ENCODE data around the gene ODAD3. TPM values are rescaled to one million over a fixed set of nuclear protein-coding genes. Genes with fewer than 3 reads are reported as not detected.

Gene ODAD3
- polyA plus RNA-seq (2013, experiment 1 of 2) = 2.0 TPM
- 2.2 TPM for polyA plus RNA-seq (2013, experiment 2 of 2)

- 1% methylated on average over 42 to 53 of the region's 53 CpGs for WGBS, 2 experiments (ENCODE audit: insufficient coverage in 2 of 2)
- peak within 1 kb of the TSS; percentile 92 for H3K27ac ChIP-seq (ENCODE audit: low read depth, low read length, severe bottlenecking)
- H3K36me3 ChIP-seq (ENCODE audit: control insufficient read depth, insufficient read depth, low read length) = peaks cover 36% of the 10 kb centered on the region
- no peaks in the 10 kb centered on the region for H3K9me3 ChIP-seq (ENCODE audit: control insufficient read depth, low read length)
- peak within 1 kb of the TSS; percentile 92 for H3K4me3 ChIP-seq (ENCODE audit: extremely low read depth, insufficient read depth, low read length, poor library complexity, severe bottlenecking)
- H3K4me1 ChIP-seq (ENCODE audit: control insufficient read depth, insufficient read depth, low read length, poor library complexity, severe bottlenecking) = no peaks in the 10 kb centered on the region
Measured at GRCh38 chr19:11435057-11435832, at the start of gene ODAD3, which contains the start of gene PRKCSH. ODAD3 (minus strand) TSS chr19:11435121; CDS start chr19:11435016, 105 bp downstream. PRKCSH (plus strand) TSS chr19:11435635; CDS start chr19:11436118, 483 bp downstream.

- Histone ChIP-seq H3K4me1 (ENCODE audit: control insufficient read depth, insufficient read depth, low read length, poor library complexity, severe bottlenecking) (no peaks in the 10 kb centered on the region), H3K4me3 (ENCODE audit: extremely low read depth, insufficient read depth, low read length, poor library complexity, severe bottlenecking) (no peak overlapping the region), H3K9me3 (ENCODE audit: control insufficient read depth, low read length) (no peaks in the 10 kb centered on the region), H3K36me3 (ENCODE audit: control insufficient read depth, insufficient read depth, low read length) (peaks cover 3% of the 10 kb centered on the region), H3K27ac (ENCODE audit: low read depth, low read length, severe bottlenecking) (no peak overlapping the region)
- 94 to 96% methylated on average over 38 to 49 of the region's 57 CpGs for WGBS, 2 experiments (ENCODE audit: insufficient coverage in 2 of 2)
Measured at GRCh38 chr19:11483366-11484111, 48.6 kb upstream of the ODAD3 start.

GRCh38 chr19:11482384-11483050 is 47.6 kb upstream of the ODAD3 start:
- no peaks in the 10 kb centered on the region for H3K9me3 ChIP-seq (ENCODE audit: control insufficient read depth, low read length)
- no peak overlapping the region for H3K27ac ChIP-seq (ENCODE audit: low read depth, low read length, severe bottlenecking)
- 5 to 10% methylated on average over 25 to 47 of the region's 58 CpGs for WGBS, 2 experiments (ENCODE audit: insufficient coverage in 2 of 2)
- peak overlapping the region; percentile 33 for H3K4me3 ChIP-seq (ENCODE audit: extremely low read depth, insufficient read depth, low read length, poor library complexity, severe bottlenecking)
- H3K4me1 ChIP-seq (ENCODE audit: control insufficient read depth, insufficient read depth, low read length, poor library complexity, severe bottlenecking) = no peaks in the 10 kb centered on the region
- H3K36me3 ChIP-seq (ENCODE audit: control insufficient read depth, insufficient read depth, low read length) = peaks cover 3% of the 10 kb centered on the region

DNA sequence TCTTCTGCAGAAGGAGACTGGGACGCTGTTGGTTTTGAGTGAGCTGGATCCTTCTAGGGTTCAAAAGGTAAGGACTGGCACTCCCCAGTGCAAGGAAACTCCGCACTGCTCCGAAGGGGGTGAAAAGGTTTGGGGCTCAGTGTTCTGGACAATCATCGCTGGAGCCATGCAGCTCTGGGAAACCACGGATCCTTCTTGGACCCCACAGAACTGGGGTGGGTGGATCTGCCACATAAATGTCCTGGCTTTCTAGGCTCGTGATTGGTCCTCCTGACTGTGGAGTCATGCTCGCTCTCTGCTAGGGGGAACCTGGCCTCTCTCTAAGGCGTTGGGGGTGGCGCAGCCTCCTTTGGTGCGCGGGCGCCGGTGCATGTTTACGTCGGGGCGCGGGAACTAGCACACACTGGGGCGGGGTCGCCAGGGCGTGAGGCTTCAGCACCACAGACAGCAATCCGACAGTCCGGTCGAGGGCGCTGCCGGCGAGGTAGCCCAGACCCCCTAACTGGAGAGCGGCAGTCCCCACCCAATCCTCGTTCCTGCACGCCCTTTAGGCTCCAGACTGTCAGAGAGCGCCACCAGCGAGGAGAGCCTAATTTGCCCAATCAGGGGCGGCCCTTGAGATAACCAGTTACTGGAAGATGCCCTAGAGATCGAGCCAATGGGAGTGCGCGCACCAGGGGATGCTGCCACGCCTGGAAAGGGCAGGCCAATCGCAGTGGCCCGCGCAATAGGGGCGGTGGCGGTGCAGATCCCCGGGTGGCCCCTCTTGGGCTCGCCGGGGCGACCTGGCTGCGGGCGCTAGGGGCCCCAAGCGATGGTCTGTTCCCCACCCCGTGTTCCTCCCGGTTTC is 46.8 kb upstream of the ODAD3 start:
- Histone ChIP-seq H3K4me1 (ENCODE audit: control insufficient read depth, insufficient read depth, low read length, poor library complexity, severe bottlenecking) (no peaks in the 10 kb centered on the region), H3K36me3 (ENCODE audit: control insufficient read depth, insufficient read depth, low read length) (peaks cover 3% of the 10 kb centered on the region), H3K27ac (ENCODE audit: low read depth, low read length, severe bottlenecking) (no peak overlapping the region), H3K9me3 (ENCODE audit: control insufficient read depth, low read length) (no peaks in the 10 kb centered on the region), H3K4me3 (ENCODE audit: extremely low read depth, insufficient read depth, low read length, poor library complexity, severe bottlenecking) (peak overlapping the region; percentile 33)
- 12 to 20% methylated on average over 33 to 49 of the region's 50 CpGs for WGBS, 2 experiments (ENCODE audit: insufficient coverage in 2 of 2)

DNA sequence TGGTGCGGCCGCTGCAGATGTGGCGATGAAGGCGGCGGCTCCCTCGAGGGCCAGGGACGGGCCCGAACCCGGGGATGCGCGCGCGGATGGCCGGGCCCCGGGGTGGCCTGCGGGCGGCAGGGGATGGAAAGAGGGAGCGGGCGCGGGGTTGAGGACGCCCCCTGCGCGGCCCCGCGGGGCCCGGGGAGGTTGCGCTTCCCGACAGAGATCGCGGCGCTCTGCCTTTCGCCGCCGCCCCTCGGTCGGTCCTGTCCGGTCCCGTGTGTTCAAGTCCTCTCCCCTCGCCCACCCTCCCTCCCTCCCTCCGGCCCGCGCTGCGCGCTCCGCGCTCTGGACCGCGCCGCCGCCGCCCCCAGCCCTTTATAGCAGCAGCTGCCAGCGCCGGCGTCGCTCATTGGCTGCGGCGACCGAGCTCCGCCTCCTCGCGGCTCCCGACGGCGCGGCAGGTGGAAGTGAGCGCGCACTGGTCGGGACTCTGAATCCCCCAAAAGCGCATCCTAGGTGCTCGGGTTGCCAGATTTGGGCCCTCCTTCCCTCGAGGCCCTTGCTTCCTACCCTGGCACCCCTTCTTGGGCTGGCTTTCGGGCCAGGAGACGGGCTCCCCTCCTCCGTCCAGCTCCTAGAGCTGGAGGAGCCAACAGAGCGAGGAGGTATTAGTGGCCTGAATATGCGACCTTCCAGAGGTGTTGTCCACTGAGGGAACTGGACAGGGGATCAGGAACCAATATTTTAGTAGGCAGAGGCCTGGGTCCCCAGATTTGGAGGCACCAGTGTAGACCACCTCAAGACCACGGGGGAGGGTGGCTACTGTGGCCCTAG is 46.0 kb upstream of the ODAD3 start, which contains the start of gene ELAVL3:
ELAVL3 (minus strand) TSS at position 332 of the 819 bp plus-strand sequence. CDS start 438 bp downstream, outside the sequence.
- no peaks in the 10 kb centered on the region for H3K9me3 ChIP-seq (ENCODE audit: control insufficient read depth, low read length)
- no peak within 1 kb of the TSS for H3K4me3 ChIP-seq (ENCODE audit: extremely low read depth, insufficient read depth, low read length, poor library complexity, severe bottlenecking)
- no peak within 1 kb of the TSS for H3K27ac ChIP-seq (ENCODE audit: low read depth, low read length, severe bottlenecking)
- no peaks in the 10 kb centered on the region for H3K4me1 ChIP-seq (ENCODE audit: control insufficient read depth, insufficient read depth, low read length, poor library complexity, severe bottlenecking)
- 16 to 17% methylated on average over 39 to 53 of the region's 77 CpGs for WGBS, 2 experiments (ENCODE audit: insufficient coverage in 2 of 2)
- peaks cover 3% of the 10 kb centered on the region for H3K36me3 ChIP-seq (ENCODE audit: control insufficient read depth, insufficient read depth, low read length)

- Histone ChIP-seq H3K36me3 (ENCODE audit: control insufficient read depth, insufficient read depth, low read length) (peaks cover 3% of the 10 kb centered on the region), H3K27ac (ENCODE audit: low read depth, low read length, severe bottlenecking) (no peak overlapping the region), H3K9me3 (ENCODE audit: control insufficient read depth, low read length) (no peaks in the 10 kb centered on the region), H3K4me3 (ENCODE audit: extremely low read depth, insufficient read depth, low read length, poor library complexity, severe bottlenecking) (no peak overlapping the region), H3K4me1 (ENCODE audit: control insufficient read depth, insufficient read depth, low read length, poor library complexity, severe bottlenecking) (no peaks in the 10 kb centered on the region)
- 13 to 18% methylated on average over 55 to 69 of the region's 86 CpGs for WGBS, 2 experiments (ENCODE audit: insufficient coverage in 2 of 2)
Measured at GRCh38 chr19:11479898-11480714, 45.2 kb upstream of the ODAD3 start.

DNA sequence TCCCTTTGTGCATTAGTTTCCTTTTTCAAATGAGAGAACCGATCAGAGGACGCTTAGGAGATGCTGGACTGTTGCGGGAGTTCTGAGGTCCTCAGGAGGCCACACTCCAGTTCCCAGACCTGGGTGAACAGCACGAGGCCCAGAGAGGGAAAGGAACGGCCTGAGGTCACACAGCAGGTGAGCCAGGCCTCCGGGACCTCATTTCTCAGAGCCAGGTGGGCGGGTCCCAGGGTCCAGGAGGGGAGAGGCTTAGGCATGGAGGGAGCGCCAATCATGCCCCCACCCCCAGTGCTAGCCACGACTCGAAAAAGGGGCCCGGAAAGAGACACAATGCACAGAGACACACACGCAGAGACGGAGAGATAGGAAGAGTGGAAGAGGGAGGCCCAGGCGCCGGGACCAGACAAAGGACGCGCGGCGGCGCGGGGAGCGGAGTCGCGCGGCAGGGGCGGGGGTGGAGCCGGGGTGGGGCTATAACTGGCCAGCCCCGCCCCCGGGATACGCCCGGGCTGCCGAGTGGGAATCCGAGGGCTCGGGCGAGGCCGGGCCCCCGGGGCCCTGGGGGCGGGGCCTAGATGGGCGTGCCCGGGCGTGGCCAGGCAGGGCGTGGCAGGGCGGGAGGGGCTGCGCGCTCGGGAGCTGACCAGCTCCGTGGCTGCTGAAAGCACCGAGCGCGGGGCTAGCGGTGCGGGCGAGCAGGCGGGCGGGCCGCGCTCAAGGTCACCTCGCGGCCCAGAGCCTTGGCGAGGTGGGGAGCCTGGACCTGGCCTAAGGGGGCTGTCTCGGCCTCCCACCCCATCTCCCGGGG is 44.4 kb upstream of the ODAD3 start:
- H3K4me3 ChIP-seq (ENCODE audit: extremely low read depth, insufficient read depth, low read length, poor library complexity, severe bottlenecking) = no peak overlapping the region
- H3K4me1 ChIP-seq (ENCODE audit: control insufficient read depth, insufficient read depth, low read length, poor library complexity, severe bottlenecking) = no peaks in the 10 kb centered on the region
- H3K9me3 ChIP-seq (ENCODE audit: control insufficient read depth, low read length) = no peaks in the 10 kb centered on the region
- H3K27ac ChIP-seq (ENCODE audit: low read depth, low read length, severe bottlenecking) = no peak overlapping the region
- H3K36me3 ChIP-seq (ENCODE audit: control insufficient read depth, insufficient read depth, low read length) = peaks cover 3% of the 10 kb centered on the region
- whole genome bisulfite sequencing, 2 experiments (ENCODE audit: insufficient coverage in 2 of 2) = 17 to 22% methylated on average over 43 to 47 of the region's 62 CpGs

- Histone ChIP-seq H3K27ac (ENCODE audit: low read depth, low read length, severe bottlenecking) (no peak overlapping the region), H3K9me3 (ENCODE audit: control insufficient read depth, low read length) (no peaks in the 10 kb centered on the region), H3K36me3 (ENCODE audit: control insufficient read depth, insufficient read depth, low read length) (no peaks in the 10 kb centered on the region), H3K4me1 (ENCODE audit: control insufficient read depth, insufficient read depth, low read length, poor library complexity, severe bottlenecking) (no peaks in the 10 kb centered on the region), H3K4me3 (ENCODE audit: extremely low read depth, insufficient read depth, low read length, poor library complexity, severe bottlenecking) (no peak overlapping the region)
- WGBS, 2 experiments (ENCODE audit: insufficient coverage in 2 of 2) = 80 to 82% methylated on average over 15 to 19 of the region's 19 CpGs
Measured at GRCh38 chr19:11478167-11479089, 43.5 kb upstream of the ODAD3 start.
